Ascending aorta (tissue), 2 donors: Measurements from ENCODE around the gene LARP4B. TPM values are rescaled to one million over a fixed set of nuclear protein-coding genes. Genes with fewer than 3 reads are reported as not detected.

ENCODE experiments used
- DNase-seq, 2 donors: peaks; one replicate each; pipeline ENCODE4 v3.0.0-alpha.2; 2019; ENCODE audit warnings: low spot score in 2 of 2
- H3K27ac ChIP-seq, 2 donors: fragments of 200-600 bp; sonication (generic); one replicate each; pipeline ENCODE4 v1.5.1; 2016 to 2017; ENCODE audit warnings: mild to moderate bottlenecking in 1 of 2
- H3K27me3 ChIP-seq: fragments of 200-600 bp; sonication (generic); one replicate; pipeline ENCODE4 v1.5.1; 2017
- H3K36me3 ChIP-seq, 2 donors: fragments of 200-600 bp; sonication (generic); one replicate each; pipeline ENCODE4 v1.5.1; 2016
- H3K4me1 ChIP-seq, 2 donors: fragments of 200-600 bp; sonication (generic); one replicate each; pipeline ENCODE4 v1.5.1; 2016 to 2017; ENCODE audit warnings: mild to moderate bottlenecking in 1 of 2
- H3K4me3 ChIP-seq, 2 donors: fragments of 200-600 bp; sonication (generic); one replicate each; pipeline ENCODE4 v1.5.1; 2016 to 2017; ENCODE audit warnings: mild to moderate bottlenecking in 1 of 2
- H3K9me3 ChIP-seq, 2 donors: fragments of 200-600 bp; sonication (generic); one replicate each; pipeline ENCODE4 v1.5.1; 2016
- CTCF ChIP-seq, 3 experiments: fragments of 200-600 bp in 2 of 3; fragments of 450-650 bp in 1 of 3; sonication (generic) in 2 of 3; IDR thresholded peaks; one replicate each; pipeline ENCODE4 v1.5.1; 2016 to 2019; ENCODE audit warnings: antibody characterized with exemption in 3 of 3, mild to moderate bottlenecking in 1 of 3, moderate library complexity in 1 of 3
- intact Hi-C: fragments of 100-400 bp; cut with DNase I; formaldehyde crosslinking; loops from one replicate; pipeline ENCODE4 v1.15.1; 2023
- total RNA-seq: library from RNA; depleted of rRNA; stranded (reverse); fragments of >200 nt; gene quantifications from one replicate; pipeline ENCODE4 v1.1.0, GENCODE V29; 2016

The LARP4B gene
- total RNA-seq, 1 donor from 2014 or later = 31.6 TPM

- TF ChIP-seq CTCF (IDR thresholded peaks at IDR 0.05) = no peak
- Histone ChIP-seq H3K4me1 (no peaks in the 10 kb centered on the region), H3K4me3 (no peak overlapping the region), H3K27me3 (no peaks in the 10 kb centered on the region), H3K36me3 (no peaks in the 10 kb centered on the region), H3K9me3 (no peaks in the 10 kb centered on the region), H3K27ac (no peak overlapping the region)
- no peak for DNase-seq
- intact Hi-C loops = no loop called here
Measured at GRCh38 chr10:969473-970150, 38.1 kb upstream of the LARP4B start.

DNA sequence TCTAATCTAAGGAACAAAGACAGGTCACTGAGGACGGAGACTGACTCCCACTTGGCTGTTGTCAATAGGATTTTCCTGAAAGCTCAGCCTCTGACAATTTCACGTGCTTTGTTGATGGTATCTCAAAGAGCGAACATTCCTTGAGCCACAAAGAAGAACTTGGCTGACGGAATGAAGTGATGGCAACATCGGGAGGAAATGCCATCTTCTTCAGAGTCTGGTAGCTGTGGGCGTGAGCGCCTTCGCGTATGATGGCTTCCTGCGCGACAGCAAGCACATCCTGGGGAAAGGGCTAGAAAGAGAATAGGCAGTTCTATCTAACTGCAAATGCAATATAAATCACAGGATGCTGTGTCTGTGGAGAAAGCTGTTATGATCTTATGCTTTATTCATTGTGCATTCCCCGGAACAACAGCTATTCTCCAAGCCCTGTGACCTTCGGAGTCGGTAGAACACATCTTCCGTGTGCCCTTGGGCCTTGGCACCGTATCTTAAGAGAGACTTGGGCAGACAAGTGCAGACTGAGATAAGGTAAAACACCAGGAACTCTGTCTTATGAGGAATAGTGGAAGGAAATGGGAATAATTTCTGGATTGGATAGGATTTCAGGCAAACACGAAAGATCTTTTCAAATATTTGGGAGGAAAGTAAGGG, 37.2 kb upstream of the LARP4B start:
- no peaks in the 10 kb centered on the region for H3K27me3 ChIP-seq
- TF ChIP-seq CTCF (IDR thresholded peaks at IDR 0.05) = no peak
- H3K9me3 ChIP-seq = no peaks in the 10 kb centered on the region
- no peak overlapping the region for H3K27ac ChIP-seq
- no peaks in the 10 kb centered on the region for H3K36me3 ChIP-seq
- H3K4me3 ChIP-seq = no peak overlapping the region
- DNase-seq = no peak
- intact Hi-C loops = no loop called here
- no peaks in the 10 kb centered on the region for H3K4me1 ChIP-seq

DNA sequence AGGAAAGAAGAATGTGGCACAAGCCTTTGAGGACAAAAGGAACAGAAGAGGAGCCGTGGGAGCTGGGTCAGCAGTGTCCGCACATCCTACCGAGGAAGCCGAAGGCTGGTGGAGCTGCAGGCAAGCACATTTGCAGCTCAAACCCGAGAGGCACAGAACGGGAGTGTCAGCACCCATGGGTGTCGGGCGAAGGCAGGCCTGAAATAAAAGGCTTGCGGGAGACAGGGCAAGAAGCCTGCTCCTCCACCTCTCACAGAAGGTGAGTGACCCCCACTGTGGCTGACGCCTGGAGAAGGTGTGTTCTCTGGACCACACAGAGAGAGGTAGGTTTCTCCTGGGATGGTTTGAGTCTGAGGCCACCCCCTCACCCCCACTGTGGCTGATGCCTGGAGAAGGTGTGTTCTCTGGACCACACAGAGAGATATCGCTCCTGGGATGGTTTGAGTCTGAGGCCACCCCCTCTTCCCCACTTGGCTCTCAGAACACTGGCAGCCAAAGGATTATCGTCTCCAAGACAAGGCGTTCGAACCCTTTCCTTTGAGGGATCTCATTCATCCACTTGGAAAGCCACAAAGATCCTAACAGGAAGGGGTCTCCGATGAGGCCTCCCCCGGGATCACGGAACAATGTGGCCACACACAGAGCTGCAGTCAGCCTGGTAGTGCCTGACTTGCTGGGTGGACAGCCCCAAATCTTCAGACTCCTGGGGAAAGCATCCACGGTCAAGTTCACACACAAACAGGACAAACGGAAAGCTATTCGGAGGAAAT, 35.1 kb upstream of the LARP4B start:
- Histone ChIP-seq H3K4me3 (no peak overlapping the region), H3K4me1 (no peaks in the 10 kb centered on the region), H3K36me3 (no peaks in the 10 kb centered on the region), H3K27ac (no peak overlapping the region), H3K27me3 (no peaks in the 10 kb centered on the region), H3K9me3 (no peaks in the 10 kb centered on the region)
- intact Hi-C loops = no loop called here
- TF ChIP-seq CTCF (IDR thresholded peaks at IDR 0.05) = no peak
- no peak for DNase-seq

GRCh38 chr10:964988-965417, 33.5 kb upstream of the LARP4B start:
- H3K4me1 ChIP-seq = no peaks in the 10 kb centered on the region
- H3K9me3 ChIP-seq = no peaks in the 10 kb centered on the region
- intact Hi-C loops = no loop called here
- no peak overlapping the region for H3K27ac ChIP-seq
- no peaks in the 10 kb centered on the region for H3K27me3 ChIP-seq
- TF ChIP-seq CTCF (IDR thresholded peaks at IDR 0.05) = no peak
- no peak for DNase-seq
- H3K4me3 ChIP-seq = no peak overlapping the region
- no peaks in the 10 kb centered on the region for H3K36me3 ChIP-seq

- Histone ChIP-seq H3K4me1 (no peaks in the 10 kb centered on the region), H3K36me3 (no peaks in the 10 kb centered on the region), H3K27ac (no peak overlapping the region), H3K4me3 (no peak overlapping the region), H3K9me3 (no peaks in the 10 kb centered on the region), H3K27me3 (no peaks in the 10 kb centered on the region)
- intact Hi-C loops = no loop called here
- DNase-seq = no peak
- TF ChIP-seq CTCF (IDR thresholded peaks at IDR 0.05) = no peak
Measured at GRCh38 chr10:964321-964987, 32.9 kb upstream of the LARP4B start.
